ENCODE data around the gene SFTA2.

Gene SFTA2

DNA sequence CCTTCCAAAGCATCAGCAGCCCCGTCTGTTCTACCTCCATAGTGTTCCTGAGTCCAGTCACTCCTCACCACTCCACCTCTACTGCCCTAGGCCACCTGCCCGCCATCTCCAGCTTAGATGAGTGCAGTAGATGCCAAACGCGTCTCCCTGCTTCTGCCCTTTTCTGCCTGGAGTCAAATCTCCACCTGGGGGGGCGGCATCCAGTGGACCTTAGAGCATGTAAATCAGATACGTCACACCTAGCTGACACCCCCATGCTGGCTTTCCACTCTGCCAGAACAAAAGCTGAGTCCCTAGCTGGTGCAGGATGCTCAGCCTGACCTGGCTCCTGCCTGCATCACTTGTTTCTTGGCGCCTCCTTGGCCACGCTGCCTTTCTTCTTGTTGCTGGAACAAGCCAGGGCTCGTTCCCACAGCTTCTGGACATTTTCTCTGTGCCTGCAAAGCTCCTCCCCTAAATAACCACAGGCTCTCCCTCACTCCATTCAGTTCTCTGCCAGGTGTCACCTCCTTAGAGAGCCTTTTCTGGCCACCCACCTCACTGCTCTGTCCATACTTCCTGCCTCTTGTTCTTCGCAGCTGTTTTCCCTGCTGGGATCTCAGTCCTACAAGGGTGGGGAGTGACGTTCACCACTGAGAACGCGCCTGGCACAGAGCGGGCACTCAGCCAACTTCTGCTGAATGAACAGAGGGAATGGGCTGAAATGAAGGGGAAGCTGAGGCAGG, 41.9 kb downstream of the SFTA2 start:
- no peak for DNase-seq

DNA sequence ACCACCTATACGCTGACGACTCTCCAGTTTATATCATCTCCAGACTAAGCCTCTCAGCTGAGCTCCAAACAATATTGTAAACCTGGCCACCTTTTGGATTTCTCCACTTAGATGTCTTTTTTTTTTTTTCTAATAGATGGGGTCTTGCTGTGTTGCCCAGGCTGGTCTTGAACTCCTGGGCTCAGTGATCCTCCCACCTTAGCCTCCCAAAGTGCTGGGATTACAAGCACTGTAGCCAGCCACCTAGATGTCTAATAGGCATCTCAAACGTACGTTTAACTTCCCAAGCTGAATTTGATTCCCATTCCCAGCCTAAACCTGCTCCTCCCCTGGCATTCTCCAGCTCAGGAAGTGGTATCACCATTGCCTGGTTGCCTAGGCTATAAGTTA, 42.5 kb downstream of the SFTA2 start:
- no peak for DNase-seq

DNA sequence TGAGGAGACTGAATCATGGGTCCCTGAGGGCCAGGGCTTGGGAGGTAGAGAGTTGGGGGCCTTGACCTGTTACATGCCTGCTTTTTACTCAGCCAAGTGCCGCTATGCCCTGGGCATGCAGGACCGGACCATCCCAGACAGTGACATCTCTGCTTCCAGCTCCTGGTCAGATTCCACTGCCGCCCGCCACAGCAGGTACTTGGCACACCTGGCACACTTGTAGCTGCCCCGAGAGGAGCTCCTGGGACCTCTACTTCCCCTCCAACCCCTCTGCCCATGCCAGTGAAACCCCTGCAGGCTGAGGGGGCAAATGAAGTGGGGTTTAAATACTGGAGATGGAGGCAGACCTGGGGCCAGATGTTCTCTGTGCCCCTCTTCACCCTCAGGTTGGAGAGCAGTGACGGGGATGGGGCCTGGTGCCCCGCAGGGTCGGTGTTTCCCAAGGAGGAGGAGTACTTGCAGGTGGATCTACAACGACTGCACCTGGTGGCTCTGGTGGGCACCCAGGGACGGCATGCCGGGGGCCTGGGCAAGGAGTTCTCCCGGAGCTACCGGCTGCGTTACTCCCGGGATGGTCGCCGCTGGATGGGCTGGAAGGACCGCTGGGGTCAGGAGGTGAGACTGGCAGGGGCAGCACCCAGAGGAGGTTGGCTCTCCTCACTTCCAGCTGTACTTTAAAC, 43.0 kb downstream of the SFTA2 start:
- no peak for DNase-seq

DNA sequence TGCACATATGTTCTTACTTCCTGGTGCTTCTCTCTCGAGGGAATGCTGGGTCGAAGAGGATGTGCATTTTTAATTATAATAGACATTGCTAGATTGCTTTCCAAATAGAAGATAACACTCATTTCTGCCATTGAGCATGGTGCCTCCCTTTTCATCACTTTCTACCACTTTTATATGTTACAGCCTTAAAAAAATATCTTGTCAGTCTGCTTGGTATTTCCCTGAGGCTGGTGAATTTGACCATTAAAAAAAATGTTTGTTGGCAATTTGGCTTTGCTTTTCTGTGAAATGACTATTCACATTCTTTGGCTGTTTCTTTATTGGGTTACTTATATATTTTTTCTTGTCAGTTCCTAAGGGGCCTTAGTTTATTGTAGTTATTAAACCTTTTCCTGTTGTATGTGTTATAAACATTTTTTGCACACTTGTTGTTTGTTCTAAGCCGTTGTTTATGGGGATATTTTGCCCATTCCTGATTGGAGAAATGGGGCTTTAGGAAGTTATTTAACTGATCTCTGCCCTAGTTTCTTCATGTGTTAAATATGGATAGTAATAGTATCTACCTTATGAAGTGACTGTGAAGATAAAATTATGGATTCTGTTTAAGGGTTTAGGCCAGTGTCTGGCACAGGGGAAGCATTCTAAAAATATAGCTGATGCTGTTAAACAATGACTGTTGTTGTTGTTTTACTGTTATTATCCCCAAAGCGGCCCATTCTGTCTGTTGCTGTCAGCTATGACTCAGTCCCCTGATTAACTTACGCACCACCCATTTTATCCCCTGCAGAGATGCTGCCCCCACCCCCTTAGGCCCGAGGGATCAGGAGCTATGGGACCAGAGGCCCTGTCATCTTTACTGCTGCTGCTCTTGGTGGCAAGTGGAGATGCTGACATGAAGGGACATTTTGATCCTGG, 43.8 kb downstream of the SFTA2 start:
- no peak for DNase-seq

DNA sequence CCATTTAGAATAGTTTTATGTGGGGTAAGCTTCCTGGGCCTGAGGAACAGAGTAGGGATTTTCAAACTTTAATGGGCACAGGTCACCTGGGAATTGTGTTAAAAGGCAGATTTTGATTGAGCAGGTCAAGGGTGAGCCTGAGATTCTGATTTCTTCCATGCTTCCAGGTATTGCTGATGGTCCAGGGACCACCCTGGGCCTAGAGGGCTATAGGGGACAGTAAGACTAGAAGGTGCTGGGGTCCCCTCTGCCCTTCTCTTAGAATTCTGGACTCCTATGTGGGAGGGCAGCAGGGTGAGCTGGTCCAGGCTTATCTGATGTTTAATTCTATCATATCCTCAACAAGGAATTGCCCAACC, 45.1 kb downstream of the SFTA2 start:
- no peak for DNase-seq

DNA sequence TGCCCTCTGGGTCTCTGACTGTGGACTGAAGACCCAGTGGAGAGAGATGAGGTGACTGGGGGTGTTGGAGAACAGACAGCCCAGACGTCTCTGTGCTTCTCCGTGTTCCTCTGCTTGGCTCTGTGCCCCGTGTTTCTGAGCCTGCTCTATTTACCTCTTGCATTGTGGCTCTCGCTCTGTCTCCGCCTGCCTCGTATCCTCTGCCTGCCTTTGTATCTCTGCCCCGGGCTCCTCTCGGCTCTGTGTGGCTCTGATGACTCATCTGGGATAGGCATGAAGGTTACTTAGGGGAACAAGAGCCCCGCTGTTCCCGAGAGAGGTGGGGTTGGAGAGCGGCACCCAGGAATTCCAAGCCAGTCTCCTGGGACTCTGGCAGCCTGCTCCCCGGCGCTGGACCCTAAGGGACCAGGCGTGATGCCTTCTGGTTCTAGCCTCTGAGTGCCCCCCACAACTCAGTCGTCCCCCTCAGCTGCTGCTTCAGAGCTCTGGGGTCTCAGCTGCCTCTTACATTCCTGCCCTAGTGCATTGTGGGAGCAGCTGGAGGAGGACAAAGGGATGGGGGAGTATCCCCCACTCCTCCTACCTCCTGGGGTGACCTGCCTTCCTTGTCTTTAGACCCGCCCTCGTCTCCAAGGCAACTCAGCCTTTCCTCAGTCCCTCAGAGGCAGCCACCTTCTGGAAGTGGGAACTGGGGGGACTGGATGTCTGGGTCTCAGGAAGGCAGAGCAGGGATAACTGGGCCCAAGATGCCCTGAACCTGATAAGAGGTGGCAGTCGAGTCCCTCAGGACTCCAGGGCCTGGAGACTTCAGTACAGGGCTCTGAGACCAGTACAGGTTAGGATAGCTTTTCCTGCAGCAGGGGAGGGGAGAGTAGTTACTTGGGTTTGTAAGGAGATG, 45.7 kb downstream of the SFTA2 start:
- no peak for DNase-seq

DNA sequence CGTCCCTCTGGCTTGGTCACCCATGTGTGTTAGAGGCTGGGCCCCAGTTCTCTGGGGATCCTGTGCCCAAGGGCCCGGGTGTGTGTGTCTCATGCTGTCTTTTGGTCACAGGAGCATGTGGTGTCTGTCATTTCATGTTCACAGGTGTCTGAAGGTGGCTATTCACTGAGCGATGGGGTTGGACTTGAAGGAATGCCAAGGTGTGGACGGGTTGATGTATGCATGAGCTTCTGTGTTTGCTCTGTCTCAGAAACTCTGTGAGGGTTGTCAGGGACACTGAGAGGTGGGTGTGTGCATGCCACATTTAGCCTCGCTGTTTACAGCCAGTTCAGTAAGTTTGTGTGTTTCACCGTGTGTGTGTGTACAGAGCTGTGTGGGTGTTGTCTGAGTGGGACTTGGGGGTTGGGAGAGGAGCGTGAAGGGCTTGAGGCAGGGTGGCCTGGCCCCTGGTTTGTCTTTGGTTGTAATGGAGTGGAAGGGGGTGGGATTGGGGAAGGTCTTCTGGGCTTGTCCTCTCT, 46.4 kb downstream of the SFTA2 start:
- DNase-seq = no peak

DNA sequence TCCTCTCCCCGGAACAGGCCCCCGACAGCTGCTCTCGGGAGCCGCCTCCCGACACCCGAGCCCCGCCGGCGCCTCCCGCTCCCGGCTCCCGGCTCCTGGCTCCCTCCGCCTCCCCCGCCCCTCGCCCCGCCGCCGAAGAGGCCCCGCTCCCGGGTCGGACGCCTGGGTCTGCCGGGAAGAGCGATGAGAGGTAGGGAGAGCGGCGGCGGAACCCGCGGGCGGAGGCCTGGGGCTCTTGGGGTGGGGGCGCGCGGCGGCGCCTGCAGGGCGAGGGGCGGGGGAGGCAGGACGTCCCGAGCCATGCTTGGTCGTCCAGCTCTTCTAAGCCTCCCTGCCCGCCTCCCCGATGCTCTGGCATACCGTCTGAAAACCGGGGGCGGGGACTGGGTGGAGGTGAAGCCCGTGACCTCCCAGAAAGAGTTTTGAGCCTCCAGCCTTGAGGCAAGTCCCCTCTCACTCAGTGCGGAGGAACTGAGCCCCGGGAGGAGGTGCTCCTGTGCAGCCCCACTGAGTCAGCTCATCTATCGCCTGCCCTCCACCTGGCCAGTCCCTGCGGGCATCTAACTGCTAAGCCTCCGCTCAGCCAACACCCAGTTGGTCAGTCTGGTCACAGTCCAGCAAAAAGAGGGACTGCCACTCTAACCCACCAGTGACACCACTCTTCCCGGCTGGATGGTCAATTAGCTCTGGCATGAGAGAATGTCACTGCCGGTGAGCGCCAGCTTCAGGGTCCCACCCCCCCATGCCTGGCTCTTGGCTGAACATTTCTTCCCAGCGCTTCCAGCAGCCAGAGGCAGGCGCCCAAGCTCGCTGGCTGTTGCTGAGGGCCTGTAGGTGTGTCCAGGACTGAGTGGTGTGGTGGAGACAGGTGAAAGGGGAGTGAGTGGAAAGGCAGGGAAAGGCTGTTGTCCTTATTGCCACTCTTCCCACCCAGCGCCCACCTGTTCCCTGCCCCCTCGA, 47.2 kb downstream of the SFTA2 start:
- peak; percentile 22 for DNase-seq

DNA sequence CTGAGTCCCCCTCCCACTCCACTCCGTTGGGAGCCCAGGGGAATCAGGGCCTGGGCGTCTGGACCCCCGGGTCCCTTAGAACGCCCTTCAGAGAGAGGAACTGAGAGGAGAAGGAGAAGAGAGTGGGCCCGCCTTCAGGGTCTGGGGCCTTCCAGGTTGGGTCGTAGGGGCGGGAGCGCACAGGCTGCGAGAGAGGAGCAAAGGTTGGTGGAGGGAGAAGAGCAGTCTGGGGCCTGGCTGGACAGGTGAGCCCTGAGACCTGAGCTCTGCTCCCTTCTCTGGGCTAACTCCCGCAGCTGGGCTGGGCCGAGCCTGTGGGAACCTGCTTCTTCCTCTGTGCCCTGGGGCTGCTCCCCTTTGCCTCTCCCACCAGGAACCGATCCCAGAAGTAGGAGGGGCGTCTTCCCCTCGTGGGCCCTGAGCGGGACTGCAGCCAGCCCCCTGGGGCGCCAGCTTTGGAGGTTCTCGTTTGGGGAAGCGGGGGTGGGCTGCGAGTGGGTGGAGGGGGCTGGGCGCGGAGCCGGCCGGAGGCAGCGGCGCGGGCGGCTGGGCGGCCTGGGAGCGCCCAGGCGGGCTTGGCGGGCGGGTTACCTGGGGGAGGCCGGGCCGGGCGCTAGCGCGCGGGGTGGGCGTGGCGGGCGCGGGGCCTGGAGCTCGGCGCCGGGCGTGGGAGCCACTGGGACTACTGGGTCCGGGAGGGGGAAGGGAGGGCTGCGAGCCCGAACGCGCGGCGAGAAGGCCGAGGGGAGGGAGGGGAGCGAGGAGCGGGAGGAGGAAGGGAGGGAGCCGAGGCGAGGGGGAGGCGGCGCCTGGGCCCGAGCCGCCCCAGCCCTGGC, 48.1 kb downstream of the SFTA2 start, which contains the start of gene DDR1:
DDR1 (plus strand) TSS at position 835 of the 836 bp plus-strand sequence. CDS start 4,211 bp downstream, outside the sequence.
- peak; percentile 34 for DNase-seq

DNA sequence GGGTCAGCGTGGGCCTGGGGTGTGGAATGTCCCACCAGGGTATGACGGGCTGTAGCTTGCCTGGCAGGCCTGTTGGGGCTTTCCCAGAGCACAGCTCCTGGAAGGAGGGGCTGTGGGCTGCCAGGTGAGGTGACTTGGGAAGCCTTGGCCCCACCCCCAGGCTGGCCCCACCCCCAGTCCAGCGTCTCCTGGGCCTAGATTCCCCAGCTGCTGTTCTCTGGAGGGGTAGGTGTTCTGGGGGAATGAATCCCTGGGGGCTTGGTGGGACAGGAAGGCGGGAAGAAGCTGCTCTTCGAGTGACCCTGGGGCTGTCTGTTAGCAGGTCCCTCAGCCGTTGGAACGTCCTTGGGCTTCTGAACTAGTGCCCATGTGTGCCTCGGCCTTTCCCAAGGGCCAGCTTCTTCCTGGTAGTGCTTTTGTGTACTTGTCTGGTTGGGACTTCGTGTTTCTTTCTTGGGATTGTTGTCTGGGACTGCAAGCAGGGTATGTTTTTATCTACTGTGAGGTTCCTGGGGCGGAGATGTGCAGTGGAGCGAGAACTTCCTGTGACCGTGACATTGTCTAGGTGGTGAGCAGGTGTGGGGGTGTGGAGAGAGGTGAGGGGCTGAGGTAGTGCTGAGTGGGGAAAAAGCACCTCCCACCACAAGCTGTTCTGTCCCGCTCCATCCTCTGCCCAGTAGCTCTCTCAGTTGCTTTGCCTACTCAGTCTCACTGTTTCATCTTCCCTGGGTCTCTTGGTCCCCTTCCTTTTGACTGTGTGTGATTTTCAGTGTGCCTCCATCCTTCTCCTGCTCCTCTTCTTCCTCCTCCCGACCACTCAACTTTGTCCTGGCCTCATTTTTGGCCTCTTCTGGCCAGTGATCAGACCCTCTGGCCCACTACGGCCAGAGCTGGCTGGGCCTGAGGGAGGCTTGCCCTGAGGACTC, 48.9 kb downstream of the SFTA2 start:
- peak; percentile 78 for DNase-seq

DNA sequence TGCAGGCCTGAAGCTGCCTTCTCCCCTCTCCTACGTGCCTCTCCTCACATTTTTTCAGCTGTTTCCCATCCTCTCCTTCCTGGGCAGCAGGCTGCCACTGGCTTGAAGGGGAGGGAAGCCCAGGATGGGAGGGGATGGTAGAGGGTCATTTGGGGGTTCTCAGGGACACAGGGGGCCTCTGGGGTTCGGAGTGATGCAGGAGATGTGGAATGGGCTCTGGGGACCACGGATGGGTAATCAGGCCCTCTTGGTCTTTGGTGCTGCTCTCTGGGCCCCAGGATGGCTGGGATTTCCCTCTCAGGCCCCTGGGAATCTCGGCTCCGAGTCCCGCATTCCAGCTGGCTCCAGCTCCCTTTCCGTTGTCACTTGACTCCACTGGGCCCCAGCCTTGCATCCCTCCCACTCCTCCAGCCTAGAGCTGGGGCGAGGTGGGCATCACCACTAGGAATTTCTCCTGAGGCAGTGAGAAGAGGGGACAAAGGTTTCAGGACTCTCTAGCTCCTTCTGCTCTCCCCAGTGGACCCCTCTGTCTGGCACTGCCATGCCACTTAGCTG, 49.7 kb downstream of the SFTA2 start:
- no peak for DNase-seq

DNA sequence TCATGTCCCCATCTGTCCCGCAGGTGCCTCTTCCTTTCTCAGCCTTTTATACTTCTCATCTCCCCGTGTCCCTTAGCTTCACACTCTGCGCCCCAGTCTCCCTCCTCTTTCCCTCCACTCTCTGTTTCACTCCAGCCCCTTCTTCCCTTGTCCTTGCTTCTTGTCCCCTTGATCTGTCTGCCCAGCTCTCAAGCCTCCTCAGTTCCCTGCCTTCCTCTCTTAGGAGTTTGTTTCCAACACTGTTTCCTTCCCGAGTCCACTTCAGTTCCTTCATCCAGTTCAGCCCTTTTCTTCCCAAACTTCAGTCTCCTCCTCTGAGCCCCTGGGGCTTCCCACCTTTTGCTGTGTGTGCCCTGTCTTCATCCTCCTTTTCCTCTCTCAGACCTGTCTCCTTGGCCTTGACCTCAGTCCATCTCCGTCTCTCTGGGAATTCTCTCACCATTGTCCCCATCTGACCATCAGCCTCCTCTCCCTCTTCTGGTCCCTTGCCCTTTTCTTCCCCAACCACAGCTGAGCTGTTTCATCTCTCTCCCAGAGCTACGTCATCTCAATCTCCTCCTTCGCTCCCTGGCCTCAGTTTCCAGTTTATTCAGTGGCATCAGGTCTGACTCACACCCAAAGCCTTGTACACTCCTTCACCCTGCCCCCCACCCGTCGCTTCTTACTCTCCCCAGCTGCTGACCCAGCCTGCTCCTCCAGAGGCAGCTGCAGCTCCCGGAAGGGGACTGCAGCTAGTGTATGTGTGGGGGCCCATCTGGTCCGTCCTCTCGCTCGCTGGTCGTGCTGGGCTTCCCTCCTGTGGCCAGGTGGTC, 50.4 kb downstream of the SFTA2 start:
- no peak for DNase-seq

Measured in NCI-H526 treated with DMSO at 0.1 percent for 48 hours (cell line).